Ovary (tissue), 9 donors: ENCODE results near the gene MACC1. TPM values are rescaled to one million over a fixed set of nuclear protein-coding genes. Genes with fewer than 3 reads are reported as not detected.
A peak's percentile ranks its signal among the peaks of the same experiment; 100 is the strongest.

ENCODE experiments used
- DNase-seq, 5 donors: peaks; one replicate each; pipeline ENCODE4 v3.0.0-alpha.2; 2019 to 2020
- H3K27ac ChIP-seq, 2 donors: fragments of 200-600 bp; one replicate each; pipeline versions ENCODE4 v1.5.1 to v1.8.0; 2019 to 2022
- H3K27me3 ChIP-seq: fragments of 200-600 bp; one replicate; pipeline ENCODE4 v1.8.0; 2022
- H3K36me3 ChIP-seq: fragments of 200-600 bp; sonication (generic); one replicate; pipeline ENCODE4 v1.5.1; 2019
- H3K4me1 ChIP-seq: one replicate; pipeline ENCODE4 v1.8.1; 2013; ENCODE audit warnings: mild to moderate bottlenecking, moderate library complexity; ENCODE audit not compliant: insufficient read depth
- H3K4me3 ChIP-seq: fragments of 200-600 bp; sonication (generic); one replicate; pipeline ENCODE4 v1.5.1; 2017
- H3K9me3 ChIP-seq, 2 donors: fragments of 200-600 bp in 1 of 2; sonication (generic) in 1 of 2; one replicate each; pipeline versions ENCODE4 v1.5.1 to v1.8.1; 2013 to 2019; ENCODE audit warnings: mild to moderate bottlenecking in 1 of 2, moderate library complexity in 1 of 2
- CTCF ChIP-seq, 3 donors: fragments of 450-650 bp in 2 of 3; fragments of 200-600 bp in 1 of 3; IDR thresholded peaks; one replicate each; pipeline versions ENCODE4 v1.5.1 to v1.8.0; 2016 to 2022; ENCODE audit warnings: antibody characterized with exemption in 3 of 3, mild to moderate bottlenecking in 1 of 3
- EP300 ChIP-seq: sonication (generic); formaldehyde crosslinking; IDR thresholded peaks from one replicate; pipeline ENCODE4 v1.6.1; 2017; ENCODE audit warnings: antibody characterized with exemption
- POLR2A ChIP-seq: fragments of 450-650 bp; IDR thresholded peaks from one replicate; pipeline ENCODE4 v1.6.1; 2017; ENCODE audit warnings: antibody characterized with exemption, mild to moderate bottlenecking, moderate library complexity
- WGBS, 3 donors: extraction: QIAGEN DNeasy Blood & Tissue Kit in 1 of 3; methylation state at CpG; one replicate each; pipeline versions ENCODE4 v1.1.5 to v1.1.7; 2013 to 2017; 5-methylcytosine and 5-hydroxymethylcytosine counted together
- intact Hi-C, 4 donors: fragments of 100-400 bp; cut with DNase I; formaldehyde crosslinking; loops; one replicate each; pipeline versions ENCODE4 v1.11.0 to v1.15.1; 2022 to 2023
- polyA plus RNA-seq, 2 donors: library from polyadenylated mRNA; stranded (reverse); fragments of 200-250 nt in 1 of 2; fragments of 350-450 nt in 1 of 2; fragmentation: Illumina TruSeq in 1 of 2; extraction: RNeasy Lipid Tissue Mini Kit (QIAGEN cat#74804) in 1 of 2; gene quantifications; one replicate each; pipeline ENCODE4 v1.2.3, GENCODE V29; 2013 to 2014
- total RNA-seq, 7 donors: library from RNA; depleted of rRNA in 2 of 7; stranded (reverse); fragments of >200 nt in 2 of 7; fragmentation: NEBNext Ultra II Directional in 3 of 7; extraction: Animal tissue kit (Norgen Biotek cat#: 25700) in 3 of 7; gene quantifications; one replicate each; pipeline versions ENCODE4 v1.1.0 to v1.2.4, GENCODE V29; 2016 to 2023
- donor health status: DM: no; HTN: no; CAD: no; lungs with moderate emphysema.
- donor health status: DM: no; HTN: no; CAD: no.
- donor health status: Bipolar disorder and iron deficiency.
- donor health status: DM: yes; HTN: yes; CAD: no.
- donor health status: DM: no; HTN: no; CAD: no.
- donor health status: DM: yes; HTN: yes; CAD: no.

MACC1 gene
- total and polyA plus RNA-seq, 9 donors: 0.05 to 3.5 (median 0.33) TPM; not detected in 2

GRCh38 chr7:20173828-20174227, 43.4 kb downstream of the MACC1 start:
- WGBS, 3 donors: 83 to 88% (median 87%) methylated on average over 2 of the region's 2 CpGs

GRCh38 chr7:20172736-20173334, 44.3 kb downstream of the MACC1 start:
- peak; percentile 67 to 84 (median 75) for DNase-seq
- 36 to 43% (median 39%) methylated on average over 3 of the region's 3 CpGs for WGBS, 3 donors
- Histone ChIP-seq H3K27me3 (no peaks in the 10 kb centered on the region), H3K4me3 (no peak overlapping the region), H3K9me3 (no peaks in the 10 kb centered on the region), H3K4me1 (no peaks in the 10 kb centered on the region), H3K27ac (no peak overlapping the region), H3K36me3 (no peaks in the 10 kb centered on the region)
- intact Hi-C loops: loop anchor here in 3 of 4 donors (5.0 to 10.0 kb wide), 3 partner anchors 418 to 428 kb away; no protein-coding TSS in a partner anchor
- TF ChIP-seq CTCF (IDR thresholded peaks at IDR 0.05) (peak in 2 of 3 donors; percentile 47 to 52), EP300 (no peak), POLR2A (no peak)

More at GRCh38 chr7:20173828-20174227, 43.4 kb downstream of the MACC1 start:
- TF ChIP-seq POLR2A: no peak
- H3K27me3 ChIP-seq: no peaks in the 10 kb centered on the region
- DNase-seq: no peak
- H3K36me3 ChIP-seq: no peaks in the 10 kb centered on the region
- H3K27ac ChIP-seq: no peak overlapping the region
- no peaks in the 10 kb centered on the region for H3K4me1 ChIP-seq
- H3K4me3 ChIP-seq: no peak overlapping the region
- intact Hi-C loops: loop anchor here in 3 of 4 donors (5.0 to 10.0 kb wide), 3 partner anchors 419 to 429 kb away; no protein-coding TSS in a partner anchor
- H3K9me3 ChIP-seq: no peaks in the 10 kb centered on the region

GRCh38 chr7:20170633-20171032, 46.6 kb downstream of the MACC1 start:
- no peak overlapping the region for H3K27ac ChIP-seq
- no peaks in the 10 kb centered on the region for H3K9me3 ChIP-seq
- intact Hi-C loops: loop anchor here in 3 of 4 donors (5.0 to 10.0 kb wide), 3 partner anchors 416 to 426 kb away; no protein-coding TSS in a partner anchor
- H3K4me3 ChIP-seq: no peak overlapping the region
- TF ChIP-seq EP300: no peak
- TF ChIP-seq CTCF (IDR thresholded peaks at IDR 0.05): no peak
- no peak for TF ChIP-seq POLR2A
- WGBS, 3 donors: 56 to 60% (median 58%) methylated on average over 2 of the region's 2 CpGs
- no peaks in the 10 kb centered on the region for H3K4me1 ChIP-seq
- DNase-seq: no peak
- no peaks in the 10 kb centered on the region for H3K27me3 ChIP-seq
- no peaks in the 10 kb centered on the region for H3K36me3 ChIP-seq

GRCh38 chr7:20165146-20165510, 52.1 kb downstream of the MACC1 start:
- H3K4me1 ChIP-seq: peaks cover 3% of the 10 kb centered on the region
- H3K36me3 ChIP-seq: no peaks in the 10 kb centered on the region
- DNase-seq: no peak
- no peaks in the 10 kb centered on the region for H3K27me3 ChIP-seq
- no peak overlapping the region for H3K27ac ChIP-seq
- intact Hi-C loops: no loop called here
- WGBS, 3 donors: 19 to 58% (median 57%) methylated on average over 1 of the region's 1 CpG
- H3K4me3 ChIP-seq: no peak overlapping the region
- no peak for TF ChIP-seq CTCF (IDR thresholded peaks at IDR 0.05)
- no peak for TF ChIP-seq POLR2A
- no peak for TF ChIP-seq EP300
- no peaks in the 10 kb centered on the region for H3K9me3 ChIP-seq

GRCh38 chr7:20164425-20165145, 52.6 kb downstream of the MACC1 start:
- Histone ChIP-seq H3K4me3 (no peak overlapping the region), H3K27ac (no peak overlapping the region), H3K36me3 (no peaks in the 10 kb centered on the region), H3K4me1 (peaks cover 3% of the 10 kb centered on the region), H3K9me3 (no peaks in the 10 kb centered on the region), H3K27me3 (no peaks in the 10 kb centered on the region)
- no peak for TF ChIP-seq EP300
- TF ChIP-seq POLR2A: no peak
- no peak for TF ChIP-seq CTCF (IDR thresholded peaks at IDR 0.05)
- DNase-seq: no peak
- WGBS, 3 donors: 32 to 60% (median 56%) methylated on average over 6 of the region's 6 CpGs
- intact Hi-C loops: no loop called here
